Stimulated activated CD8-positive, alpha-beta memory T cell treated with anti-CD3 and anti-CD28 coated beads, Interleukin-7, amount 100 ng/mL, for 4 hours (primary cell): ENCODE measurements around the gene TMCO4.

Source experiments
- DNase-seq, 2 donors: peaks; one replicate each; pipeline ENCODE4 v3.0.0-alpha.2; 2020; ENCODE audit warnings: low read depth in 2 of 2

TMCO4 gene

DNA sequence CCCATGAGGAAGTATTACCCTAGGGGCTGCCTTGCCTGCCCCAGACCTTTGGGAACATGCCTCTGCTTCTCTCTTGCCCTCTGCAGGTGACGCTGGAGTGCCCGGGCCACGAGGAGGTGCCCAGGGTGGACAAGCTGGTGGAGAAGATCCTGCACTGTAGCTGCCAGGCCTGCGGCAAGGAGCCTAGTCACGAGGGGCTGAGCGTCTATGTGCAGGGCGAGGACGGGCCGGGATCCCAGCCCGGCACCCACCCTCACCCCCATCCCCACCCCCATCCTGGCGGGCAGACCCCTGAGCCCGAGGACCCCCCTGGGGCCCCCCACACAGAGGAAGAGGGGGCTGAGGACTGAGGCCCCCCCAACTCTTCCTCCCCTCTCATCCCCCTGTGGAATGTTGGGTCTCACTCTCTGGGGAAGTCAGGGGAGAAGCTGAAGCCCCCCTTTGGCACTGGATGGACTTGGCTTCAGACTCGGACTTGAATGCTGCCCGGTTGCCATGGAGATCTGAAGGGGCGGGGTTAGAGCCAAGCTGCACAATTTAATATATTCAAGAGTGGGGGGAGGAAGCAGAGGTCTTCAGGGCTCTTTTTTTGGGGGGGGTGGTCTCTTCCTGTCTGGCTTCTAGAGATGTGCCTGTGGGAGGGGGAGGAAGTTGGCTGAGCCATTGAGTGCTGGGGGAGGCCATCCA, 142.8 kb downstream of the TMCO4 start:
- DNase-seq = no peak

DNA sequence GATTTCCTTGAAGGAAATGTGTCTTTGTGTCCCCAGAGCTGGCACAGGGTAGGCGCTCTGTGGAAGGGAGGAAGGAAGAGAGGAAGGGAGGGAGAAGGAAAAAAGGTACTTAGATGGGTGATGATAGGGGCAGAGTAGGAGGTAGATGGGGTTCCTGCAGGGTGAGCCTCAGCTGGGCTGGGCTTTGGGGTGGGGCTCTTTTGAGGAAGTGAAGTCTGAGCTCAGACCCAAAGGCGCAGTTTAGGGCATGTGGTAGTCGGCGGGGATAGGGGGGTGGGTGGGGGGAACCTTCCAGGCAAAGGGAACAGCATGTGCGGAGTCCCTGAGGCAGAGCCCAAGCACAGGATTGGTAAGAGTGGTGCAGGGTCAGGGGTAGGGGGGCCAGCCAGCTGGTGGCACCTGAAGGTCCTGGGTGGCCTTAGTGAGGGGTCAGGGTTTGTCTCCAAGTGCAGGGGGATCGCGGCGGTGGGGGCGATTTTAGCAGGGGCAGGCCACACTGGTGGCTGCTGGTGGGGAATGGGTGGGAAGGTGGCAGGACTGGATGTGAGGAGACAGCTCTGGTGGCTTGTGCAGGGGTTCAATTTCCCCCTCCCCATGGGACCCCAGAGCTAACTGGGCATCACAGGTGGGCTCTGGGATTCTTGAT, 143.5 kb downstream of the TMCO4 start:
- no peak for DNase-seq

DNA sequence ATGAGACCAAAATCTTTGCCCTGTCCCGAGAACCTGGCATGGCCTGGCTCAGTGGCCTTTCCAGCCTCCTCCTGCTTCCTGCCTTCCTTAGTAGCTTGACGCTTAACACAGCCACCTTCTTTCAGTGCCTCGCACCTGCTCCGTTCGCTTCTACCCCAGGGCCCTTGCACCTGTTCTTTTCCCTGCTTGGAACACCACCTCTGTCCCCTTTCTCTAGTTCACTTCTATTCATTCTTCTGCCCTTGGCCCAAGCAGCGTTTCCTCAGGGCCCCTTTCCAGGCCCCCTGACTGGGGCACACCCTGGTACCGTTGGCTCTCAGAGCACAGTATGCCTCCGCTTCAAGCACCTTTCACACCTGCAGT, 144.0 kb downstream of the TMCO4 start:
- no peak for DNase-seq

DNA sequence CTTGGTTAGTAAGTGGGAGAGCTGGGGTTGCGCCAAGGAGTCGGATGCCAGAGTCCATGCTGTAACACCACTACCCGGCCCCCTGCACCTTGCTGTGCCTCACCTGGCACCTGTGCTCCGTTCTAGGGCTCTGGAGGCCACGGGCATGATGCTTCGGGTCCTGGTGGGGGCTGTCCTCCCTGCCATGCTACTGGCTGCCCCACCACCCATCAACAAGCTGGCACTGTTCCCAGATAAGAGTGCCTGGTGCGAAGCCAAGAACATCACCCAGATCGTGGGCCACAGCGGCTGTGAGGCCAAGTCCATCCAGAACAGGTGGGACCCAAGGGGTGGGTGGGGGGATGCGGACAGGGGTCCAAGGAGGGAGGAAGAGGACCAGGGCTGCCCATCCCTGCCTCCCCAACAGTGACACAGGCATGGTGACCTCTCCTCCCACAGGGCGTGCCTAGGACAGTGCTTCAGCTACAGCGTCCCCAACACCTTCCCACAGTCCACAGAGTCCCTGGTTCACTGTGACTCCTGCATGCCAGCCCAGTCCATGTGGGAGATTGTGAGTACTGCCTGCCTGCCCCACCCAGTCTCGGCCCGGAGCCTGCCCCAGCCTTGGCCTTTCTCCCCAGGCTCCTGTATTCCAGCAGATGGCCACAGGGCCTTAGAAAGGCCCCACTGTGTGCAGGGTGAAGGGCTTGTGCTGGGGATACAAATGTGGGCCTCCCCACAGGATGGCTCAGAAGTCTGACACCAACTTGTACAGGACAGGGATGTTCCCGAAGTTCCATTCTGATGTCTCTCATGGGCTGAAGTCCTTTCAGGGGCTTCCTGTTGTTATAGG, 144.6 kb downstream of the TMCO4 start:
- no peak for DNase-seq

DNA sequence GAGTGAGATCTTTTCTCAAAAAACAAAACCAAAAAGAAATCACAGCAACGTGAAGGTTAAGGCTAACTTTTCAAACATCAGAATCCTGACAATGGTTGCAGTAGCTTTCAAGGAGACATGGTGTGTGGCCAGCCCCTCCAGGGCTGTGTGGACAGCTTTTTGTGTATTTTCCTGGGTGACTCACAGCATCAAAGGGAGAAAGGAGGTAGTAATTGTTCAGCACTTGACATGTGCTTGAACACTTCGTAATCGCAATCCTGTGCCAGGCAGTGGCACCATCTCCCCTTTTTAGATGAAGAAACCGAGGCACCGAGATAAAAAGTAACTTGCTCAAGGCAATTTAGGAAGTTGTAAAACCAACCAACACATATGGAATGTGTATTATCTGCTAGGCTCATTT, 145.3 kb downstream of the TMCO4 start:
- DNase-seq = no peak

DNA sequence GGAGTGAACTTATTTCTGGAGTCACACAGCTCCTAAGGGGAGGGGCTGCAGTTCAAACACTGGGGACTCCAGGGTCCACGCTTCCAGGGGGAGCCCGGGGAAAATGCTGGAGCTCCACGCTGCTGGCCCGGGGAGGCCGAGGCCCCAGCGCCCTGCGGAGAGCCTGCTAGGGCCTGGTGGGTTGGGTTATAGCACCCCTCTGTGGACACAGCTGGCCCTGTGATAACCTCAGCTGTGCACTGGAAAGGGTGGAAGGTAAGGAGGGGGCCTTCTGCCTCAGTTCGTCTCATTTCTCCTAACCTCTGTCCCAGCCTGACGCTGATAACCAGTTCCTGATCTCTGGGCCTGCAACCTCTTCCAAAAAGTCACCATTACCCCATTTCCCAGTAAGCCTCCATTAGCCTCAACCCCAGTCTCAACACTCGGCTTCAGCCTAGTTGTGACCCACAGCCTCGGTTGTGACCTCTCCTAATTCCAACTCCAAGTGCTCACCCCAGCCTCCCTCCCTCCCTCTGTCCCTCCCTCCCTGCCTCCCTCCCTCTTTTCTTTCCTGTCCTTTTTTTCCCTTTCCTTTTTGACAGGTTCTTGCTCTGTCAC, 148.5 kb downstream of the TMCO4 start:
- peak in 1 of 2 donors; percentile 17 for DNase-seq

DNA sequence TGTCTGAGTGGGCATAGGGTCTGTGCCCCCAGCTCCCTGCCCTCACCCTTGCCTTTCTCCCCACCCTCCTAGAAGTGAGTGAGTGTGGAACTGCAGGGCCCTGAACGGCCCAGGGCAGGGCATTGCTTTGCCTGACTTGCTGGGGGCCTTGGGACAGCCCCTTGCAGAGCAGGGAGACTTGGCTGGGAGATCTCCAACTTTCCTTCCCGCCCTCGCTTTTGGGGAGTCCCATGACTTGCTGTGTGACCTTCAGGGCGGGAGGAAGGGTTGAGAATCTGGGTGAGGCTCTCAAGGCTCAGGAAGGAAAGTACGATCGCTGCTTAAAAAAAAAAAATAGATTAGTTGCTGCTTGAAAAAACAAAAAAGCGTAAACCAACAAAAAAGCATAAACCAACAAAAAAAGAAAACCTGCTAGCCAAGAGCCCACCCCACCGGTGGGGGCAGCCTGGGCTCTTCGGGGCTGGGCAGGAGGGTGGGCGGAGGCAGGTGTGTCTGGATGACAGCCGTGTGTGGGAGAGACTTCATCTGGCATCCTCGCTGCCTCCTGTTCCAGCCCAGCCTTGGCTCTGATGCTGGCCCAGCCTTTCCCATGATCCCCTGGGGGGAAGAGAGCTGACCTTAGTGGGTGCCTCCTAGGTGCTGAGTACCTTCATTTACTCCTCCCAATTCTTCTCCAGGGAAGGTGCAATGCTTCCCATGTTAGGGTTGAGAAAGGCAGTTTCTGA, 149.1 kb downstream of the TMCO4 start:
- no peak for DNase-seq

DNA sequence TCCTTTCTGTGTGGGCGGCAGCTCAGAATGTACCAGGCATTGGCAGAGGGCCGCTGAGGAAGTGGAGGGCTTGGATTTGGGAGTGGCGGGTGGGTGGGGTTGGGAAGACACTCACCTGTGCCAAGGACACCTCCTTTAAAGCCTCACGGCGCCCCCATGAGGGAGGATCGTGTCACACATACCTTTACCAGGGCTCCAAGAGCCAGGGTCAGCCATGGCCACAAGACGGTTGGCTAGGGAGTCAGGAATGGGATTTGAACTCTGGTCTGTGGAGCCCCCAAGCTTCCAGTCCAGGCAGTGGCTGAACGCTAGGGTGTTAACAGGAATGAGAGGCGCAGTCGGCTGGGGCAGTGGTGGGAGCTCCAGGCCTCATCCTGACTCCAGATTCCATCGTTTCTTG, 151.0 kb downstream of the TMCO4 start:
- DNase-seq = no peak

DNA sequence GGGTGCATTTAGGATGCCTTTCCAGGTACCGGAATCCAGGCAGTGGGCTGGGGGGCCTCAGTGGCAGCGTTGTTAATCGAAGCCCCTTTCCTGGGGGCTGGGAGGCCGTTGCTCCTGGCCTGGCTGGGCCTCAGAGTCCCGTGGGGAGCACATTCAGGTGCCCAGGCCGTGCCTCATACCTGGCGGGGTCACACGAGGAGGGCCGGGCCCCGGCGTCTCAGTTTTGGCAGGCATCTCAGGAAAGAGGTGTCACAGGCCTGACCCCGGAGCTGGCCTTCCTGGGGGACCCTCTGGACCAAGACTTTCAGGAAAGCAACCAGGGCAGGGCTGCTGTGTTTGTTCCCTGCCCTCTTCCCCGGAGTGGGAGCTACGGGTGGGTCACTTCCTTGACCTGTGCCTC, 151.5 kb downstream of the TMCO4 start:
- DNase-seq = no peak

DNA sequence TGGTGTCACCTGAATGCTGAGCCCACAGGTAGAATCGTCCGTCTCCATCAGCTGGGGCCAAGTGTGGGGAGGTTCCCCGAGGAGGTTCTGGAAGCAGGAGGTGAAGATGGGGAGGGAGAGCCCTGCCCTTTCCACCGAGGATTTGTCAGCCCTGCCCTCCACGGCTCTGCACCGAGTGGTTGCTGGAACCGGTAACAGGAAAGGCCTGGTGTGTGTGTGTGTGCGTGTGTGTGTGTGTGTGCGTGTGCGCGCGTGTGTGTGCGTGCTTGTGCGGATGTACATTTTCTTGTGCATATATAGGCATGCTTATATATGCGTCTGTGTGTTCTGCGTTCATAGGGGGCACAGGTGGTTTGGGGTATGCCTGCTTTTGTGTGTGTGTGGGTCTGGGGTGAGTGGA, 152.1 kb downstream of the TMCO4 start:
- DNase-seq = no peak

DNA sequence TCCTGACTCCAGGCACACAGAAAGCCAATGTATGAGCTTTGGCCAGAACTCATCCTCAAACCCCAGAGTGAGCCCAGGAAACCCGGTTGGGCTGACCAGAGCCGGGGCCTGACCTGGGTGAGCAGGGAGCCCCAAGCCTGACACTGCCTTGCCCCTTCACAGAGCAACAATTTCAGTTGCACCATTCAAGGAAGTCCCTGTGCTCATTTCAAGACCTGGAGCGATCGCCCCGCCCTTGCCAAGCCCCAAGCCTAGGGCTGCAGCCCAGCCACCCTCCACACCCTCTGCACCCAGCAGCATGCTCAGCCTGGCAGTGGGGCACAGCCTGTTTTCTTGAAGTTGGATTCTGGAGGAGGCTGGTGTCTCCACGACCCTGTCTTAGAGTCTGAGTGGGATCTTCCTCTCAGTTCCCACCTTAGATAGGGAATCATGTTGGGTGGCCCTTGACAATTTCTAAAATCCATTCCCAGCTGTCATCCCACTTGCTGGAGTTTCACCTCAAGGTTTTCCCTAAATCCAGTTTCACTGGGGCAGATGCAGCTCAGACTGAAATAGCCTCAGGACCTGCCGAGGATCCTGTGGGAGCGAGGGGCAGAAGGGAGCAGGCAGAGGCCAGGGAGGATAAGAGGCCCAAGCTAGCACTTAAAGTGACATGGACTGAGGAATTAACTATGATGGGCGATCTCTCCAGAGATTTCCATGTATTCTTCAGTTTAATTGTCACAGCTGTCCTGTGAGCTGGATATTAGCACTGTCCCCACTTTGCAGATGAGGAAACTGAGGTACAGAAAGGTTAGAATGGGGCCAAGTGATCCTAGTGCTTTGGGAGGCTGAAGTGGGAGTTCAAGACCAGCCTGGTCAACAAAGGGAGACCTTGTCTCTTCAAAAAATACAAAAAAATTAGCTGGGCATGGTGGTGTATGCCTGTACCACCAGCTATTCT, 153.1 kb downstream of the TMCO4 start:
- DNase-seq = no peak

DNA sequence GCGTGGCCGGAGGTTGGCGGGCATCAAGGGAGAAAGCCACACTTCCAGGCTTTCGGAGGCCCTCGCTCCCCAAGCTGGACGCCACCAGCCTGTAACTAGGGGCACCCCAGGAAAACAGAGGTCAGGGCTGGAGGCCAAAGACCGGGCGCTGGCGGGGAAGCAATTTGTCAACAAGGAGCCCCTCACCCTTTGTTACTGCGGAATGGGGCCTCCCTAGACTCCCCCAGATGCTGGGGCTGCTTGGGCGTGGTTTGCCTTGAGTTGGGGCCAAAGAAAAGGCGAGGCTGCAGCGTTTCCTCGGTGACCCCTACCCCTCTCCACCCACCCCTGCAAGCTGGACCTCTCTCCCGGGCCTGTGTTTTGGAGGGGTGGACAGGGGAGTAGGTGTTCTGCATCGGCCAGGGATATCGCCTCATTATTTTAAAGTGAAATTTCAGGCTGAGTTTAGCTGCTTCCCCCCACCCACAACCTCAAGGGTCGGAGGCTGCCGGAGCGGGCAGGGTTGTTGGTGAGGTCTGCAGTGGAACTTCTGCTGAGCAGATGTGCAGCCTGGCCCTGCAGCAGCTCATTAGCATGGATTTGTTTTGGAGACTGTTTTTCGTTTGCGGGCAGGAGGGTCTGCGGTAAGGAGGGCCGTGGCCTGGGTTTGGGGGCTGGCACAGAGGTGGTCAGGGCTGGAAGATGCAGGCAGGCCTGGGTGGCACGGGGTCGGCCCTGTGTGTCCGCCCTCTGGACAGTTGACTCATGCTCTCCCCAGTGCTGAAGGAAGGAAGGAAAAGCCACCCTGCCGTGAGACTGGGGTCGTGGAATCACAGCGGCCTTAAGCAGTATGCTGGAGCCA, 154.1 kb downstream of the TMCO4 start:
- no peak for DNase-seq

DNA sequence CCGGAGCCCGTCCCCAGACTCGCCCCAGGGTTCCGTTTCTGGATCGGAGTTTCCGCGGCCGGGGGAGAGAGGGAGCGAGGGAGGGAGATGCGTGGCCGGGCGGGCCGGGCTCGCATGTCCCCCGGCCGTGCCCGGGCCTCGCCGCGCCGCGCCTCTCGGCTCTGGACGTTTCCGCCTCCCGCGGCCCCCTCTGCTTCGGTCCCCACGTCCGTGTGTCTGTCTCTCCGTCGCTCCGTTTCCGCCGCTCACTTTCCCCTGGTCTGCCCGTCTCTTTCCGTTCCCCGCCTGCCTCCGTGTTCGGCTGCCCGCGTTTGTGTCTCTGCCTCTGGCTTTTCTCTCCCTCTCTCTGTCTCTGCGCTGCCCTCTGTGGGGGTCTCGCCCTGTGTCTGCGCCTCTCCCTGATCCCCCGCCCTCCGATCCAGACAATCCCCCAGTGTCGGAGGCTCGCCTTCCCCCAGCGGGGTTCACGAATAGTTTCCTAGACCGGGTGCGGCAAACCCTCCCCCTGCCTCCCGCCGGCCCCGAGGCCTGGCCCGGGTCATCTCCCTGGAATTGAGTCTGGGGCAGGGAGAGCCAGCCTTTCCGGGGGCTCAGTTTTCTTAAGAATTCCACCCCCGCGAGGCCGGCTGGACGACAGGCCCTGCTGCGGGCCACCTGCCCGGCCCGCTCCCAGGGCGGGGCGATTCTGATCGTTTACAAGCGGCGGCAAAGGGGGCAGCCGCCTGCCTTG, 154.9 kb downstream of the TMCO4 start:
- DNase-seq = no peak

DNA sequence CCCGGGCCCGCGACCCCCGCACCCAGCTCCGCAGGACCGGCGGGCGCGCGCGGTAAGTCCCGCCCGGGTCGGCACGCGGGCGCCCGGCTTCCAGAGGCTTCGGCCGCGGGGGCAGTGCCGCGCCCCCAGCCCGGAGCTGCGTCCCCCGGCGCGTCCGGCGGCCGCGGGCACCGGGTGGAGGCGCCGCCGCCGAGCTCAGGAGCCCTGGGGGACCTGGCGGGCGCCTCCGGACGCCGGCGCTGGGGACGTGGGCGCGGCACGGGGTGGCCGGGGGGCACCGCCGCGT, 155.4 kb downstream of the TMCO4 start:
- no peak for DNase-seq

DNA sequence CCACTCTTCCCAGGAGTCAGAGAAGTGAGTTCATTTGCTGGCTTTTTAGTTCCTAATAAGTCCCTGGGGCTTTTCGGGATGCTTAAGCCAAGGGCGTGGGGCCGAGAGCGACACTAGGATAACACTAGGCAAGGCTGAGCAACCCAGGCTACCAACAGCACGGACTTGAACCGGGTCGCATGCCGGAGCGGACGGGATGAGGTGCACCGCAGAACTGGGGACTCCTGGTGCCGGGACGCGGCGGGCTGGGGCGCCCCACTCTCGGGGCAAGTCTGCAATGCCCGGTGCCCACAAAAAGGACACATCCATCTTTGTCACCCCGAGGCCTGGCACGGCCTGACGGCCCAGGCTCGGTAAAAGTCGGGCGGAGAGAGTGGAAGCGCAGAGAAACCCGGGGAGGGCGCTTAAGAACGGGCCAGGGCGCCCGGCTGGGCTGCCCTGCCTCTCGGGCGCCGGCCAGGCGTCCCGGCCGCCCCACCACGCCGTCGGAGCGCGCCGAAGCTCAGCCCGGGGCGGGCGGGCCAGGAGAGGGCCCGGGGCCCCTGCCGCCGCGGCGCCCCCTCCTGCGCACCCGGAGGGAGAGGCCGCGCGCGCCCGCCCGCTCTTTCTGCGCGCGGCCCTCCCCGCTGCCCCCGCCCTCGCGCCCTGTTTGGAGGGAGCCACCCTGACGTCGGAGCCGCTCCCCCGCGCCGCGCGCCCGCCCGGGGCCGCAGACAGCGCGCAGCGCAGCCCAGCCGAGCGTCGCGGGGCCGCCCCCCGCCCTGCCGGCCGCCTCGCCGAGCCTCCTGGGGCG, 155.9 kb downstream of the TMCO4 start, which contains the start of gene NBL1:
Gene NBL1, plus strand, starts transcription at position 710 of the 793 bp plus-strand sequence. CDS start 10,720 bp downstream, outside the sequence.
- peak; percentile 31 to 78 for DNase-seq

DNA sequence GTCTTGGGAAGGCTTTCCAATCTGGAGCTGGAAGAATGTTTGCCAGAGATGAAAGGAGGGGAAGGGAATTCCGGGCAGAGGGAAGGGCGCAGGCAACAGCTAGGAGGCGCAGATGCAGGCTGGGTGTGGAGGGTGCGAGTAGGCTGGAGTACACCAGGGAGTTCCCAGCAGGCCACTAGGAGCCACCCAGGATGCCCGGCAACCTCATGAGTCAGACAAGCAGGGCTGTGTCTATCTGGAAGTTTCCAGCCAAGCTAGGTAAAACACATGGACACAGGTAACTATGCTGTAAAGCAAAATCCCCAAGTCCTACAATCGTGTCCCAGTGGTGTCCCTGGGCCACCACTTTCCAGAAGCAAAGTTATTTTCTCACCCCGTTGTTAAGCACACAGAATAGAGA, 156.6 kb downstream of the TMCO4 start:
- DNase-seq = no peak

DNA sequence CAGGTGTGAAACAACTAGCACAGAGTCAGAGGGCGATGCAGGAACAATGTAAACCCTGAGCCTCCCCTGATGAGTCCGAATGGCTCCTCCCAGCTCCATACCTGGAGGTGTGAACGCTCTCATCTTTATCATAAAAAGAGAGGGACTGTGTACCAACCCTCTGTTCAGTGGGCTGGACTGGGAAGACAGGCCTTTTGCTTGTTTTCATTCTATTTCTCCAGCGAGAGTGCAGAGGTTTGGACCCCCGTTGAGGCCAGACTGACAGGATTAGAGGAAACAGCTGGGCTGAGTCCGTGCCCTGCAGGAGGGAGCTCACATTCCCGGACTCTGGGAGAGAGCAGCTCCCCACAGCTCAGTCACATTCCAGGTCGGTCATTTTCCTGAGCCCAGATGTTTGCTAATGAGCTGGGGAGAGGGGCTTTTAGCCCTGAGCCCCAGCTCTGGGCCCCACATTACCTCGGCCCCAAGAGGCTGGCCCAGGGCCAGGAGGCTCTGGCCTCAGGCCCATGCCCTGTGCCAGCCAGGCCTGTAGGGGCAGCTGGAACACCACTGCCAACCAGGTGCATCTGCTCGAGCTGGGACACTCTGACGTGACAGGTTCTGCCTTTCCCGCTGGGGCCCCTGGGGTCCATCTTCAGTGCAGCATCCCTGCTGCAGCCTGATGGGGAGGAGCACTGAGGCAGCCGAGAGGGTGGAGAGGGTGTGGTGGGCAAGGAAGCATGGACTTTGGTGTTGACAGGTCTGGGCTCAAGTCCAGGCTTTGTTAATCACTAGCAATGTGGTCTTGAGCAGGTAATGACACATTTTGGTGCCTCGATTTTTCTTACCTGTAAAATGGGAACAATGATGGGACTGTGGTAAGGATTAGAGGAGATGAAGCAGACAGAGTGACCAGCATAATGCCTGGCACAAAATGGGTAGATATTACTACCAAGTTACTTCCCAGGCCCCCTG, 159.1 kb downstream of the TMCO4 start:
- DNase-seq = no peak
